H1 (cell line): Measurements from ENCODE around the gene DNAJC17. TPM values are rescaled to one million over a fixed set of nuclear protein-coding genes. Genes with fewer than 3 reads are reported as not detected.

ENCODE experiments used
- CTCF ChIA-PET: fragments of 300-600 bp; sonication (Branson Sonifier 250); formaldehyde crosslinking; loops from one replicate; lab custom pipeline; 2021; ENCODE audit not compliant: partially characterized antibody; lab: Charles Lee
- POLR2A ChIA-PET: fragments of 300-600 bp; sonication (Branson Sonifier 250); formaldehyde crosslinking; loops from one replicate; lab custom pipeline; 2021; ENCODE audit warnings: inconsistent platforms; ENCODE audit not compliant: partially characterized antibody; lab: Charles Lee
- DNase-seq, 2 experiments: peaks; one replicate each; pipeline versions ENCODE4 v3.0.0 to v3.0.0-alpha.2; 2010 to 2022; ENCODE audit warnings: low spot score in 2 of 2, low read depth in 1 of 2, mixed read lengths in 1 of 2
- FAIRE-seq: peaks from 2 replicates; lab custom pipeline; 2011; peaks lifted over from hg19 to GRCh38; lab: Jason Lieb, UNC
- H2AFZ ChIP-seq: 2 replicates; pipeline ENCODE4 v1.8.1; 2012; ENCODE audit warnings: low read length, inconsistent platforms
- H2AK5ac ChIP-seq: 2 replicates; pipeline ENCODE4 v1.6.1; 2013; ENCODE audit warnings: low read depth, low read length
- H2BK120ac ChIP-seq: replicated peaks from 2 replicates; pipeline ENCODE3; 2013; ENCODE audit warnings: low read depth, low read length, inconsistent platforms
- H2BK12ac ChIP-seq: 2 replicates; pipeline ENCODE4 v1.6.1; 2013; ENCODE audit warnings: low read depth, low read length
- H2BK15ac ChIP-seq: 2 replicates; pipeline ENCODE4 v1.6.1; 2013; ENCODE audit warnings: low read length
- H2BK20ac ChIP-seq: 2 replicates; pipeline ENCODE4 v1.6.1; 2013; ENCODE audit warnings: low read length
- H2BK5ac ChIP-seq: 2 replicates; pipeline ENCODE4 v1.6.1; 2013; ENCODE audit warnings: low read depth, low read length
- H3K14ac ChIP-seq: 2 replicates; pipeline ENCODE4 v1.6.1; 2013; ENCODE audit warnings: inconsistent platforms; ENCODE audit not compliant: insufficient read length
- H3K18ac ChIP-seq: 2 replicates; pipeline ENCODE4 v1.6.1; 2013; ENCODE audit warnings: low read length; ENCODE audit errors: extremely low read depth
- H3K23ac ChIP-seq: 2 replicates; pipeline ENCODE4 v1.6.1; 2013; ENCODE audit warnings: inconsistent platforms; ENCODE audit not compliant: insufficient read length
- H3K23me2 ChIP-seq: 2 replicates; pipeline ENCODE4 v1.6.1; 2013; ENCODE audit warnings: low read depth, low read length
- H3K27ac ChIP-seq: 2 replicates; pipeline ENCODE4 v1.6.1; 2011; ENCODE audit warnings: low read depth, low read length, inconsistent platforms
- H3K27me3 ChIP-seq, 4 experiments: replicated peaks in 1 of 4; 1 replicate in 1 of 4; 2 replicates in 3 of 4; pipeline versions ENCODE4 v1.6.1 to v1.8.1; 2011 to 2013; ENCODE audit warnings: low read length in 3 of 4, mild to moderate bottlenecking in 3 of 4, inconsistent platforms in 2 of 4, mixed read lengths in 2 of 4, moderate library complexity in 1 of 4; ENCODE audit not compliant: control insufficient read depth in 3 of 4, insufficient read depth in 3 of 4; ENCODE audit errors: extremely low read depth in 1 of 4
- H3K36me3 ChIP-seq, 4 experiments: 2 replicates each; pipeline versions ENCODE4 v1.6.1 to v1.8.1; 2011 to 2013; ENCODE audit warnings: mild to moderate bottlenecking in 4 of 4, low read length in 3 of 4, moderate library complexity in 2 of 4, control low read depth in 1 of 4, inconsistent platforms in 1 of 4; ENCODE audit not compliant: insufficient read depth in 4 of 4, control insufficient read depth in 2 of 4
- H3K4ac ChIP-seq: replicated peaks from 2 replicates; pipeline ENCODE3; 2013; ENCODE audit warnings: low read length, low read depth, mixed read lengths, inconsistent platforms; ENCODE audit not compliant: insufficient read length
- H3K4me1 ChIP-seq, 4 experiments: replicated peaks in 1 of 4; 1 replicate in 1 of 4; 2 replicates in 3 of 4; pipeline versions ENCODE4 v1.6.1 to v1.8.1; 2011 to 2013; ENCODE audit warnings: low read length in 3 of 4, inconsistent platforms in 2 of 4, mixed read lengths in 1 of 4; ENCODE audit not compliant: insufficient read depth in 4 of 4, control insufficient read depth in 3 of 4
- H3K4me2 ChIP-seq, 2 experiments: 2 replicates each; pipeline versions ENCODE4 v1.6.1 to v1.8.1; 2011 to 2013; ENCODE audit warnings: low read depth in 2 of 2, low read length in 2 of 2, control low read depth in 1 of 2, inconsistent platforms in 1 of 2, mild to moderate bottlenecking in 1 of 2; ENCODE audit not compliant: insufficient read depth in 1 of 2
- H3K4me3 ChIP-seq, 4 experiments: fragments of 200-600, 300-600 bp in 1 of 4; sonication (generic), shearing (Covaris generic), sonication (Bioruptor Twin) in 1 of 4; 2 replicates each; pipeline versions ENCODE4 v1.5.1 to v1.8.1; 2011 to 2016; ENCODE audit warnings: low read length in 4 of 4, low read depth in 3 of 4, control low read depth in 2 of 4, inconsistent platforms in 2 of 4, mild to moderate bottlenecking in 2 of 4, mixed read lengths in 1 of 4, moderate library complexity in 1 of 4; ENCODE audit not compliant: insufficient read depth in 2 of 4; ENCODE audit errors: extremely low read depth in 1 of 4
- H3K56ac ChIP-seq: replicated peaks from 2 replicates; pipeline ENCODE3; 2013; ENCODE audit warnings: low read depth, mild to moderate bottlenecking, mixed read lengths, low read length, inconsistent platforms; ENCODE audit not compliant: insufficient read length
- H3K79me1 ChIP-seq: 2 replicates; pipeline ENCODE4 v1.6.1; 2013; ENCODE audit warnings: low read depth, low read length, control low read depth
- H3K79me2 ChIP-seq, 2 experiments: 2 replicates each; pipeline versions ENCODE4 v1.6.1 to v1.8.1; 2012 to 2013; ENCODE audit warnings: low read length in 2 of 2, mild to moderate bottlenecking in 2 of 2, inconsistent platforms in 1 of 2; ENCODE audit not compliant: insufficient read depth in 2 of 2, control insufficient read depth in 1 of 2
- H3K9ac ChIP-seq, 4 experiments: replicated peaks in 1 of 4; 1 replicate in 1 of 4; 2 replicates in 3 of 4; pipeline versions ENCODE4 v1.6.1 to v1.8.1; 2011 to 2013; ENCODE audit warnings: low read depth in 3 of 4, low read length in 3 of 4, control low read depth in 2 of 4, mild to moderate bottlenecking in 2 of 4, moderate library complexity in 2 of 4, inconsistent platforms in 1 of 4; ENCODE audit errors: extremely low read depth in 1 of 4
- H3K9me3 ChIP-seq, 2 experiments: 2 replicates each; pipeline versions ENCODE4 v1.6.1 to v1.8.1; 2012 to 2013; ENCODE audit warnings: mild to moderate bottlenecking in 2 of 2, moderate library complexity in 2 of 2, control low read depth in 1 of 2, inconsistent platforms in 1 of 2, low read depth in 1 of 2, low read length in 1 of 2, mixed read lengths in 1 of 2; ENCODE audit not compliant: insufficient read depth in 2 of 2
- H4K20me1 ChIP-seq, 2 experiments: replicated peaks in 1 of 2; 2 replicates each; pipeline versions ENCODE3 to v1.8.1; 2011 to 2013; ENCODE audit warnings: inconsistent platforms in 2 of 2, low read length in 2 of 2, mild to moderate bottlenecking in 1 of 2; ENCODE audit not compliant: insufficient read depth in 2 of 2, control insufficient read depth in 1 of 2
- H4K5ac ChIP-seq: 2 replicates; pipeline ENCODE4 v1.6.1; 2013; ENCODE audit warnings: low read length, low read depth, mixed read lengths, inconsistent platforms; ENCODE audit not compliant: insufficient read length
- H4K8ac ChIP-seq: 2 replicates; pipeline ENCODE4 v1.8.0; 2013; ENCODE audit warnings: mild to moderate bottlenecking, moderate library complexity, low read length, inconsistent platforms; ENCODE audit not compliant: insufficient read depth; ENCODE audit errors: extremely low read depth
- H4K91ac ChIP-seq: replicated peaks from 2 replicates; pipeline ENCODE3; 2013; ENCODE audit warnings: low read length, mixed read lengths, inconsistent platforms; ENCODE audit not compliant: insufficient read length
- GABPA ChIP-seq: IDR thresholded peaks from 2 replicates; pipeline ENCODE4 v1.6.1; 2011; ENCODE audit warnings: mild to moderate bottlenecking, low read length, moderate library complexity, borderline replicate concordance; ENCODE audit not compliant: insufficient read depth
- HDAC2 ChIP-seq, 2 experiments: fragments of 300-600 bp in 1 of 2; sonication (generic) in 1 of 2; IDR thresholded peaks; 2 replicates each; pipeline ENCODE4 v1.6.1; 2011 to 2012; ENCODE audit warnings: low read depth in 2 of 2, low read length in 2 of 2, mild to moderate bottlenecking in 2 of 2, moderate library complexity in 2 of 2, borderline replicate concordance in 1 of 2, inconsistent platforms in 1 of 2
- MAFK ChIP-seq: IDR thresholded peaks from 2 replicates; pipeline ENCODE4 v1.6.1; 2012; ENCODE audit warnings: low read depth, mild to moderate bottlenecking, improper control_type of control experiment, low read length
- MAX ChIP-seq: IDR thresholded peaks from 2 replicates; pipeline ENCODE4 v1.6.1; 2012; ENCODE audit warnings: inconsistent platforms
- NANOG ChIP-seq: IDR thresholded peaks from 2 replicates; pipeline ENCODE4 v1.6.1; 2011; ENCODE audit warnings: low read length, low read depth, mild to moderate bottlenecking, inconsistent platforms; ENCODE audit not compliant: insufficient read depth, poor library complexity, severe bottlenecking
- POLR2A ChIP-seq, 2 experiments: IDR thresholded peaks; 1 replicate in 1 of 2; 2 replicates in 1 of 2; pipeline ENCODE4 v1.6.1; 2011; ENCODE audit warnings: low read depth in 2 of 2, low read length in 2 of 2, mild to moderate bottlenecking in 2 of 2; ENCODE audit errors: control extremely low read depth in 1 of 2
- POU5F1 ChIP-seq: IDR thresholded peaks from 2 replicates; pipeline ENCODE4 v1.6.1; 2011; ENCODE audit warnings: low read depth, mild to moderate bottlenecking, low read length, moderate library complexity
- SP1 ChIP-seq: IDR thresholded peaks from 2 replicates; pipeline ENCODE4 v1.6.1; 2011; ENCODE audit warnings: low read depth, low read length
- TEAD4 ChIP-seq: IDR thresholded peaks from 2 replicates; pipeline ENCODE4 v1.6.1; 2012; ENCODE audit warnings: low read depth, low read length, inconsistent platforms, mixed read lengths
- USF2 ChIP-seq: IDR thresholded peaks from 2 replicates; pipeline ENCODE4 v1.6.1; 2011; ENCODE audit warnings: low read length, improper control_type of control experiment
- WGBS, 2 experiments: shearing (Covaris generic) in 1 of 2; methylation state at CpG; one replicate each; pipeline versions ENCODE4 v1.1.6 to v1.1.7; 2013 to 2015; ENCODE audit warnings: low lambda C conversion rate in 2 of 2, mixed read lengths in 2 of 2, inconsistent platforms in 1 of 2, low coverage in 1 of 2, missing lambda C conversion rate in 1 of 2; ENCODE audit not compliant: insufficient replicate concordance in 2 of 2, insufficient coverage in 1 of 2, insufficient read length in 1 of 2; ENCODE audit errors: extremely low coverage in 1 of 2, missing lambda C conversion rate in 1 of 2; 5-methylcytosine and 5-hydroxymethylcytosine counted together
- polyA plus RNA-seq, 7 experiments: library from polyadenylated mRNA; depleted of rRNA in 3 of 7; stranded (reverse) in 5 of 7; unstranded in 2 of 7; fragments of >200 nt in 5 of 7; fragments of 200-250 nt in 2 of 7; gene quantifications; 1 replicate in 5 of 7; 2 replicates in 1 of 7; 4 replicates in 1 of 7; pipeline versions ENCODE4 v1.2.1 to v1.2.3, GENCODE V29; 2011 to 2013; ENCODE audit warnings: missing spikeins in 2 of 7, mixed read lengths in 2 of 7
- total RNA-seq: library from RNA; stranded (reverse); fragmentation: NEBNext Ultra II Directional; extraction: Animal tissue kit (Norgen Biotek cat#: 25700); gene quantifications from 2 replicates; pipeline ENCODE4 v1.2.1, GENCODE V29; 2021

DNAJC17 gene
- total and polyA plus RNA-seq, 2 of the 8 experiments (the other 6 are each of a cell fraction or from before 2014, with no cell fraction given), result 39.5 to 45.4 TPM

GRCh38 chr15:40787344-40787841, 19.9 kb downstream of the DNAJC17 start:
- peak in 1 of 2 experiments; percentile 64 for DNase-seq
- H2BK15ac ChIP-seq, result 0 out of 2 replicates have a peak overlapping the region, but pooled peaks have one; percentile 7
- H3K4me2 ChIP-seq, result peak overlapping the region; percentile 61 to 77
- H4K8ac ChIP-seq, result no peak overlapping the region
- no peaks in the 10 kb centered on the region for H3K27me3 ChIP-seq
- 20% methylated on average over 4 of the region's 4 CpGs; no CpG with 5 or more reads in 1 of the 2 experiments for WGBS, 2 experiments
- peaks cover 19 to 38% (median 20%) of the 10 kb centered on the region in 4 experiments for H3K4me1 ChIP-seq
- H2BK12ac ChIP-seq, result peak overlapping the region; percentile 95; the same call in 1 of the 2 replicates
- no peaks in the 10 kb centered on the region; the same call in 1 of the 2 replicates for H3K23me2 ChIP-seq
- H2BK120ac ChIP-seq, result no peak overlapping the region
- peak overlapping the region; percentile 68; the same call in 1 of the 2 replicates for H2BK5ac ChIP-seq
- H3K14ac ChIP-seq, result no peak overlapping the region
- peak overlapping the region; percentile 79; the same call in 1 of the 2 replicates for H3K18ac ChIP-seq
- no peak overlapping the region; a peak in 1 of 7 replicates for H3K9ac ChIP-seq
- H3K56ac ChIP-seq, result no peak overlapping the region
- peak overlapping the region in 3 of 4 experiments; percentile 20 to 47 (median 26); a peak in 5 of 8 replicates for H3K4me3 ChIP-seq
- no peaks in the 10 kb centered on the region; a peak in 1 of 8 replicates for H3K36me3 ChIP-seq
- H4K91ac ChIP-seq, result peak overlapping the region; percentile 4
- peak overlapping the region; percentile 69; the same call in 1 of the 2 replicates for H2BK20ac ChIP-seq
- no peak overlapping the region for H2AFZ ChIP-seq
- peak; percentile 50 for FAIRE-seq
- H3K4ac ChIP-seq, result peak overlapping the region; percentile 12
- CTCF ChIA-PET, result interaction anchor here (0.6 to 12.9 kb wide), 14 partner anchors 9 to 264 kb away, joined by 3 to 184 read pairs (median 4); partner anchors contain the start of genes C15orf62 and GCHFR
- H3K9me3 ChIP-seq, result no peaks in the 10 kb centered on the region
- no peak overlapping the region for H4K5ac ChIP-seq
- H3K23ac ChIP-seq, result no peak overlapping the region
- H4K20me1 ChIP-seq, result peaks cover 2 to 7% of the 10 kb centered on the region in 2 experiments
- peak overlapping the region; percentile 7; the same call in 1 of the 2 replicates for H3K27ac ChIP-seq
- peak overlapping the region; percentile 91; the same call in 1 of the 2 replicates for H2AK5ac ChIP-seq
- H3K79me1 ChIP-seq, result peaks cover 4% of the 10 kb centered on the region
- peaks cover 0 to 14% of the 10 kb centered on the region in 2 experiments; a peak in 3 of 4 replicates for H3K79me2 ChIP-seq
- POLR2A ChIA-PET, result interaction anchor here (0.7 to 2.7 kb wide), 11 partner anchors 10 to 166 kb away, joined by 3 to 9 read pairs (median 3); partner anchors contain the start of genes C15orf62, CHAC1, RAD51 and SPINT1
- TF ChIP-seq POLR2A (IDR thresholded peaks at IDR 0.05; ENCODE audit: control extremely low read depth in 1 of 2, low read depth in 2 of 2, low read length in 2 of 2) (no peak), GABPA (no peak), MAFK (no peak), HDAC2 (IDR thresholded peaks at IDR 0.05; ENCODE audit: borderline replicate concordance in 1 of 2, low read depth in 2 of 2, low read length in 2 of 2) (no peak; a peak in 1 of 4 replicates), MAX (no peak), POU5F1 (no peak), USF2 (no peak), TEAD4 (no peak), SP1 (peak; percentile 94), NANOG (no peak)
